ENCODE results near the gene MAFG.

DNA sequence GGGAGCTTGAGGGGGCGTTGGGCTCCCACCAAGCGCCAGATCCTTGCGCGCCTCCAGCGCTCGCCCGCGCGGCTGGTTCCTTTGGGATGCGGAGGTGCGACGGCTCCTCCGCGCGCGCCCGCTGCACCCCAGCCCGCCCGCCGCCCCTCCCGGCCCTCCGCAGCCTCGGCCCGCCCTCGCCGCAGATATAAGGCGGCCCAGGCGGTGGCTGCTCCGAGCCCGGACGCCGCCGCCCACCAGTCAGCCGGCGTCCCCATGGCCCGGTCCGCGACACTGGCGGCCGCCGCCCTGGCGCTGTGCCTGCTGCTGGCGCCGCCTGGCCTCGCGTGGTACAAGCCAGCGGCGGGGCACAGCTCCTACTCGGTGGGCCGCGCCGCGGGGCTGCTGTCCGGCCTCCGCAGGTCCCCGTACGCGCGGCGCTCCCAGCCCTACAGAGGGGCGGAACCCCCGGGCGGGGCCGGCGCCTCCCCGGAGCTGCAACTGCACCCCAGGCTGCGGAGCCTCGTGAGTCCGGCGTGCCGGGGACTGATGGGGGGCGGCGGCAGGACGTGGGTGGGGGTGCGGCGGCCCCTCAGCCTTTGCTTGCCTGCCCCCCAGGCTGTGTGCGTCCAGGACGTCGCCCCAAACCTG lies 25.4 kb downstream of the MAFG start, which contains the start of gene NPB:
- TF ChIP-seq, protein P1, sequence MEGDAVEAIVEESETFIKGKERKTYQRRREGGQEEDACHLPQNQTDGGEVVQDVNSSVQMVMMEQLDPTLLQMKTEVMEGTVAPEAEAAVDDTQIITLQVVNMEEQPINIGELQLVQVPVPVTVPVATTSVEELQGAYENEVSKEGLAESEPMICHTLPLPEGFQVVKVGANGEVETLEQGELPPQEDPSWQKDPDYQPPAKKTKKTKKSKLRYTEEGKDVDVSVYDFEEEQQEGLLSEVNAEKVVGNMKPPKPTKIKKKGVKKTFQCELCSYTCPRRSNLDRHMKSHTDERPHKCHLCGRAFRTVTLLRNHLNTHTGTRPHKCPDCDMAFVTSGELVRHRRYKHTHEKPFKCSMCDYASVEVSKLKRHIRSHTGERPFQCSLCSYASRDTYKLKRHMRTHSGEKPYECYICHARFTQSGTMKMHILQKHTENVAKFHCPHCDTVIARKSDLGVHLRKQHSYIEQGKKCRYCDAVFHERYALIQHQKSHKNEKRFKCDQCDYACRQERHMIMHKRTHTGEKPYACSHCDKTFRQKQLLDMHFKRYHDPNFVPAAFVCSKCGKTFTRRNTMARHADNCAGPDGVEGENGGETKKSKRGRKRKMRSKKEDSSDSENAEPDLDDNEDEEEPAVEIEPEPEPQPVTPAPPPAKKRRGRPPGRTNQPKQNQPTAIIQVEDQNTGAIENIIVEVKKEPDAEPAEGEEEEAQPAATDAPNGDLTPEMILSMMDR (conservative IDR thresholded peaks at IDR 0.05 in 1 of 2, IDR thresholded peaks at IDR 0.05 in 1 of 2; ENCODE audit: low read depth in 1 of 2, low read length in 2 of 2) = no peak
- no peak for TF ChIP-seq EZH2 (IDR thresholded peaks at IDR 0.05; ENCODE audit: low read length, missing control alignments)

All from fibroblast of lung (primary cell).